ENCODE data around the gene DPYD.

Gene DPYD

DNA sequence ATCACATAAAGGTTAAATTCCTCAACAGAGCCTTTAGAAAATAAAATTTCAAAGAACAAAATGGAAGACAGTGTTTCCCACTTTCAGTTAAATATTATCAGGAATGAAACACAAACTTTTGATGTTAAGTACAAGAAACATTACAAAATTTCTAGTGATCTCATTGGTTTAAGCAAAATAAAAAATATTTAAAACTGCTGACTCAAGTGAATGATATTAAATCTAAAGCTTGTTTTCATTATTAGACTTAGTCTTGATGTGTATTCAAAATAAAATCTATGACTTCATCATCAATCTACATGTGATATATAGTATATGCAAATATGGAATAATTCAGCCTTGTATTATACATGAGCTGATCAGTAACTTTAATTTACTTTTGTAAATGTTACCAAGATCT lies 614.3 kb downstream of the DPYD start:
- H3K27me3 ChIP-seq (ENCODE audit: low read length), result no peaks in the 10 kb centered on the region
- H3K9ac ChIP-seq (ENCODE audit: low read length), result no peak overlapping the region
- TF ChIP-seq CTCF (IDR thresholded peaks at IDR 0.05; ENCODE audit: insufficient read depth, low read length, poor library complexity, severe bottlenecking), result no peak
- no peak for TF ChIP-seq EZH2phosphoT487 (conservative IDR thresholded peaks at IDR 0.05; ENCODE audit: low read length)
- H3K36me3 ChIP-seq (ENCODE audit: low read length), result no peaks in the 10 kb centered on the region
- no peaks in the 10 kb centered on the region for H3K79me2 ChIP-seq (ENCODE audit: insufficient read depth, low read length)
- H4K20me1 ChIP-seq (ENCODE audit: low read depth, low read length), result no peaks in the 10 kb centered on the region
- no peak overlapping the region for H3K27ac ChIP-seq (ENCODE audit: low read depth, low read length)
- H3K4me2 ChIP-seq (ENCODE audit: low read depth, low read length, poor library complexity, severe bottlenecking), result no peak overlapping the region
- H3K9me2 ChIP-seq (replicated peaks; ENCODE audit: insufficient read depth, low read length), result no peaks in the 10 kb centered on the region
- H2AFZ ChIP-seq (ENCODE audit: low read depth, low read length, severe bottlenecking), result no peak overlapping the region
- H3K9me3 ChIP-seq (ENCODE audit: insufficient read depth, low read length), result no peaks in the 10 kb centered on the region
- no peak overlapping the region for H3K4me3 ChIP-seq (ENCODE audit: insufficient read depth, low read length, poor library complexity, severe bottlenecking)
- H3F3A ChIP-seq (ENCODE audit: insufficient read depth), result no peaks in the 10 kb centered on the region

DNA sequence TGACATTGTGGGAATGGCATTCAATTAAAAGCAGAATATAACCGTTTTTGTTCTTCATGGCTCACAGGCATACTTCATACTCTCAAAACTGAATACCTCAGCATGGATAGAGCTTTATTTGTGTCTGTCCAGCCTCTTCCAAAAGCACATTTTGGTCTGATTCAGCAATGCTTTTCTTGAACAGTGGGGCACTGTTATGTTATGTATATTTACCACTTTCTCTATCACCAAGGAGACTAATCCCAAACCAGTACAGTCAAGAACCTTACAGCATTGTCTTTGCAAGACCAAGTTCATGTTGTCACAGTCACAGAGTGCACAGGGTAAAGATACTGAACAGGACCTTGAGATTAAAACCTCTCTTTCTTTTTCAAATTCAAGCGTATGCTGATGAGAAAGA lies 616.5 kb downstream of the DPYD start:
- H3K9me2 ChIP-seq (replicated peaks; ENCODE audit: insufficient read depth, low read length), result no peaks in the 10 kb centered on the region
- H3F3A ChIP-seq (ENCODE audit: insufficient read depth), result no peaks in the 10 kb centered on the region
- H3K4me3 ChIP-seq (ENCODE audit: insufficient read depth, low read length, poor library complexity, severe bottlenecking), result no peak overlapping the region
- H3K4me2 ChIP-seq (ENCODE audit: low read depth, low read length, poor library complexity, severe bottlenecking), result no peak overlapping the region
- TF ChIP-seq CTCF (IDR thresholded peaks at IDR 0.05; ENCODE audit: insufficient read depth, low read length, poor library complexity, severe bottlenecking) (no peak), EZH2phosphoT487 (conservative IDR thresholded peaks at IDR 0.05; ENCODE audit: low read length) (no peak)
- H2AFZ ChIP-seq (ENCODE audit: low read depth, low read length, severe bottlenecking), result no peak overlapping the region
- no peaks in the 10 kb centered on the region for H3K9me3 ChIP-seq (ENCODE audit: insufficient read depth, low read length)
- H3K9ac ChIP-seq (ENCODE audit: low read length), result no peak overlapping the region
- no peak overlapping the region for H3K27ac ChIP-seq (ENCODE audit: low read depth, low read length)
- no peaks in the 10 kb centered on the region for H3K27me3 ChIP-seq (ENCODE audit: low read length)
- H3K36me3 ChIP-seq (ENCODE audit: low read length), result no peaks in the 10 kb centered on the region
- H4K20me1 ChIP-seq (ENCODE audit: low read depth, low read length), result no peaks in the 10 kb centered on the region
- no peaks in the 10 kb centered on the region for H3K79me2 ChIP-seq (ENCODE audit: insufficient read depth, low read length)

DNA sequence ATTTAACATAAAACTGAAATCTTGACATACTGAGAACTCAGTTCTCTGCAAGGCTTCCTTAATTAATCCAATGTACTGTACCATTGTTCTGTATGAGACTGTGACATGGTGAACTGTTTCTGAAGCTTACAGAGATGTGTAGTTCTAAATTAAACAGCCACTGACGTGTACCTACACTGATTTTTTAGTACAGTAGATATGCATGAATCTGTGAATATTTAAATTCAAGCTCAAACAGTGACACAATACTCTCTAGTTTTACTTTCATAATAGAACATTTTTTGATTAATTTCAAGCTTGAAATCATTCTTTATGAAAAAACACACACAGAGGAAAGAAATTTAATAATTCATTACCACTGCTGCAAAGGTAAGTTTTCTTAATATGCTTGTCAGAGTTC lies 621.9 kb downstream of the DPYD start:
- Histone ChIP-seq H3F3A (ENCODE audit: insufficient read depth) (no peaks in the 10 kb centered on the region), H4K20me1 (ENCODE audit: low read depth, low read length) (no peaks in the 10 kb centered on the region), H3K9me3 (ENCODE audit: insufficient read depth, low read length) (no peaks in the 10 kb centered on the region), H3K4me3 (ENCODE audit: insufficient read depth, low read length, poor library complexity, severe bottlenecking) (no peak overlapping the region), H3K4me2 (ENCODE audit: low read depth, low read length, poor library complexity, severe bottlenecking) (no peak overlapping the region), H3K27me3 (ENCODE audit: low read length) (no peaks in the 10 kb centered on the region), H3K36me3 (ENCODE audit: low read length) (no peaks in the 10 kb centered on the region), H3K9ac (ENCODE audit: low read length) (no peak overlapping the region), H3K27ac (ENCODE audit: low read depth, low read length) (no peak overlapping the region), H2AFZ (ENCODE audit: low read depth, low read length, severe bottlenecking) (no peak overlapping the region), H3K79me2 (ENCODE audit: insufficient read depth, low read length) (no peaks in the 10 kb centered on the region), H3K9me2 (replicated peaks; ENCODE audit: insufficient read depth, low read length) (no peaks in the 10 kb centered on the region)
- TF ChIP-seq EZH2phosphoT487 (conservative IDR thresholded peaks at IDR 0.05; ENCODE audit: low read length) (no peak), CTCF (IDR thresholded peaks at IDR 0.05; ENCODE audit: insufficient read depth, low read length, poor library complexity, severe bottlenecking) (no peak)

GRCh38 chr1:97297611-97298010 lies 623.2 kb downstream of the DPYD start:
- Histone ChIP-seq H3K4me3 (ENCODE audit: insufficient read depth, low read length, poor library complexity, severe bottlenecking) (no peak overlapping the region), H3K9me3 (ENCODE audit: insufficient read depth, low read length) (no peaks in the 10 kb centered on the region), H3K27ac (ENCODE audit: low read depth, low read length) (no peak overlapping the region), H3K36me3 (ENCODE audit: low read length) (no peaks in the 10 kb centered on the region), H3F3A (ENCODE audit: insufficient read depth) (no peaks in the 10 kb centered on the region), H3K27me3 (ENCODE audit: low read length) (no peaks in the 10 kb centered on the region), H4K20me1 (ENCODE audit: low read depth, low read length) (no peaks in the 10 kb centered on the region), H3K4me2 (ENCODE audit: low read depth, low read length, poor library complexity, severe bottlenecking) (no peak overlapping the region), H3K9ac (ENCODE audit: low read length) (no peak overlapping the region), H3K79me2 (ENCODE audit: insufficient read depth, low read length) (no peaks in the 10 kb centered on the region), H3K9me2 (replicated peaks; ENCODE audit: insufficient read depth, low read length) (no peaks in the 10 kb centered on the region), H2AFZ (ENCODE audit: low read depth, low read length, severe bottlenecking) (no peak overlapping the region)
- TF ChIP-seq CTCF (IDR thresholded peaks at IDR 0.05; ENCODE audit: insufficient read depth, low read length, poor library complexity, severe bottlenecking) (no peak), EZH2phosphoT487 (conservative IDR thresholded peaks at IDR 0.05; ENCODE audit: low read length) (no peak)

Measured in SU-DHL-6 (cell line).